MM.1S (cell line): ENCODE measurements around the gene ST8SIA5.

ENCODE experiments used
- DNase-seq: peaks from one replicate; pipeline ENCODE4 v3.0.0-alpha.2; 2015
- H2AFZ ChIP-seq: fragments of 300-600 bp; sonication (generic); 2 replicates; pipeline ENCODE4 v1.6.0; 2016; ENCODE audit warnings: antibody characterized with exemption, low read length
- H3F3A ChIP-seq: fragments of 300-600 bp; sonication (generic); 2 replicates; pipeline ENCODE4 v1.6.1; 2016; ENCODE audit warnings: mild to moderate bottlenecking, antibody characterized with exemption, low read length, moderate library complexity, mixed read lengths; ENCODE audit not compliant: insufficient read depth
- H3K27ac ChIP-seq: fragments of 300-600 bp; sonication (generic); 2 replicates; pipeline ENCODE4 v1.5.1; 2016; ENCODE audit warnings: mild to moderate bottlenecking, low read length
- H3K27me3 ChIP-seq: fragments of 300-600 bp; sonication (generic); replicated peaks from 2 replicates; pipeline ENCODE4 v1.6.0; 2016; ENCODE audit warnings: low read length; ENCODE audit not compliant: insufficient read depth
- H3K36me3 ChIP-seq: fragments of 300-600 bp; sonication (generic); replicated peaks from 2 replicates; pipeline ENCODE4 v1.6.1; 2016; ENCODE audit warnings: mild to moderate bottlenecking, low read length, mixed read lengths; ENCODE audit not compliant: insufficient read depth
- H3K4me1 ChIP-seq: fragments of 300-600 bp; sonication (generic); 2 replicates; pipeline ENCODE4 v1.6.1; 2016; ENCODE audit warnings: low read length, mixed read lengths
- H3K4me2 ChIP-seq: fragments of 300-600 bp; sonication (generic); 2 replicates; pipeline ENCODE4 v1.6.0; 2016; ENCODE audit warnings: low read depth, low read length
- H3K4me3 ChIP-seq: fragments of 300-600 bp; sonication (generic); 2 replicates; pipeline ENCODE4 v1.5.1; 2016; ENCODE audit warnings: low read length, mixed read lengths
- H3K79me2 ChIP-seq: fragments of 300-600 bp; sonication (generic); 2 replicates; pipeline ENCODE4 v1.6.1; 2016; ENCODE audit warnings: mixed run types, low read length, mixed read lengths
- H3K9ac ChIP-seq: fragments of 300-600 bp; sonication (generic); 2 replicates; pipeline ENCODE4 v1.6.1; 2016; ENCODE audit warnings: low read length, mixed read lengths
- H3K9me2 ChIP-seq: fragments of 300-600 bp; sonication (generic); replicated peaks from 2 replicates; pipeline ENCODE4 v1.6.1; 2016; ENCODE audit warnings: mild to moderate bottlenecking, low read length, mixed read lengths; ENCODE audit not compliant: insufficient read depth
- H3K9me3 ChIP-seq: fragments of 300-600 bp; sonication (generic); replicated peaks from 2 replicates; pipeline ENCODE4 v1.6.1; 2016; ENCODE audit warnings: mild to moderate bottlenecking, low read length, mixed read lengths; ENCODE audit not compliant: insufficient read depth
- H4K20me1 ChIP-seq: fragments of 300-600 bp; sonication (generic); 2 replicates; pipeline ENCODE4 v1.6.1; 2016; ENCODE audit warnings: mild to moderate bottlenecking, low read length, moderate library complexity, mixed read lengths; ENCODE audit not compliant: insufficient read depth
- CTCF ChIP-seq: fragments of 300-600 bp; sonication (generic); IDR thresholded peaks from 2 replicates; pipeline ENCODE4 v1.5.1; 2016; ENCODE audit warnings: antibody characterized with exemption, low read length, mixed read lengths
- EZH2 ChIP-seq: fragments of 300-600 bp; sonication (generic); optimal IDR thresholded peaks from 2 replicates; pipeline ENCODE3; 2017; ENCODE audit warnings: low read depth, mild to moderate bottlenecking, antibody characterized with exemption, low read length, mixed read lengths
- EZH2phosphoT487 ChIP-seq: fragments of 300-600 bp; sonication (generic); IDR thresholded peaks from 2 replicates; pipeline ENCODE4 v1.6.1; 2018; ENCODE audit warnings: antibody characterized with exemption, low read length

ST8SIA5 gene

GRCh38 chr18:46672062-46672970, 84.5 kb downstream of the ST8SIA5 start:
- Histone ChIP-seq H3K4me3 (no peak overlapping the region), H3K79me2 (no peaks in the 10 kb centered on the region), H3K9me3 (no peaks in the 10 kb centered on the region), H3K9me2 (no peaks in the 10 kb centered on the region), H3K4me1 (0 out of 2 replicates have a peak, but pooled peaks cover 4% of the 10 kb centered on the region), H3K9ac (no peak overlapping the region), H4K20me1 (no peaks in the 10 kb centered on the region), H3K4me2 (no peak overlapping the region), H3K36me3 (no peaks in the 10 kb centered on the region), H2AFZ (no peak overlapping the region), H3F3A (no peaks in the 10 kb centered on the region), H3K27me3 (no peaks in the 10 kb centered on the region), H3K27ac (no peak overlapping the region)
- TF ChIP-seq EZH2: no peak
- no peak for TF ChIP-seq CTCF
- TF ChIP-seq EZH2phosphoT487: no peak
- DNase-seq: peak; percentile 72

GRCh38 chr18:46668694-46669093, 88.2 kb downstream of the ST8SIA5 start:
- Histone ChIP-seq H3K79me2 (no peaks in the 10 kb centered on the region), H3K27ac (no peak overlapping the region), H3K9ac (no peak overlapping the region), H2AFZ (no peak overlapping the region), H3K4me2 (no peak overlapping the region), H3K9me3 (no peaks in the 10 kb centered on the region), H3K9me2 (no peaks in the 10 kb centered on the region), H4K20me1 (no peaks in the 10 kb centered on the region), H3K36me3 (no peaks in the 10 kb centered on the region), H3F3A (no peaks in the 10 kb centered on the region), H3K27me3 (no peaks in the 10 kb centered on the region), H3K4me1 (0 out of 2 replicates have a peak, but pooled peaks cover 4% of the 10 kb centered on the region), H3K4me3 (no peak overlapping the region)
- no peak for DNase-seq
- TF ChIP-seq EZH2 (no peak), EZH2phosphoT487 (no peak), CTCF (no peak)

GRCh38 chr18:46668135-46668534, 88.7 kb downstream of the ST8SIA5 start:
- Histone ChIP-seq H3F3A (no peaks in the 10 kb centered on the region), H3K79me2 (no peaks in the 10 kb centered on the region), H3K4me1 (0 out of 2 replicates have a peak, but pooled peaks cover 4% of the 10 kb centered on the region), H3K27me3 (no peaks in the 10 kb centered on the region), H3K4me3 (no peak overlapping the region), H3K27ac (no peak overlapping the region), H2AFZ (no peak overlapping the region), H3K4me2 (no peak overlapping the region), H3K9me2 (no peaks in the 10 kb centered on the region), H3K9me3 (no peaks in the 10 kb centered on the region), H3K9ac (no peak overlapping the region), H3K36me3 (no peaks in the 10 kb centered on the region), H4K20me1 (no peaks in the 10 kb centered on the region)
- no peak for DNase-seq
- no peak for TF ChIP-seq EZH2
- no peak for TF ChIP-seq CTCF
- no peak for TF ChIP-seq EZH2phosphoT487
